Stimulated activated CD4-positive, alpha-beta T cell treated with anti-CD3 and anti-CD28 coated beads, Interleukin-1b, Interleukin-23, amount 100 ng/mL, for 4 hours (primary cell): ENCODE measurements around the gene LRMDA.

Source experiments
- DNase-seq, 2 donors: peaks; one replicate each; pipeline ENCODE4 v3.0.0-alpha.2; 2020; ENCODE audit warnings: low read depth in 2 of 2

LRMDA gene

DNA sequence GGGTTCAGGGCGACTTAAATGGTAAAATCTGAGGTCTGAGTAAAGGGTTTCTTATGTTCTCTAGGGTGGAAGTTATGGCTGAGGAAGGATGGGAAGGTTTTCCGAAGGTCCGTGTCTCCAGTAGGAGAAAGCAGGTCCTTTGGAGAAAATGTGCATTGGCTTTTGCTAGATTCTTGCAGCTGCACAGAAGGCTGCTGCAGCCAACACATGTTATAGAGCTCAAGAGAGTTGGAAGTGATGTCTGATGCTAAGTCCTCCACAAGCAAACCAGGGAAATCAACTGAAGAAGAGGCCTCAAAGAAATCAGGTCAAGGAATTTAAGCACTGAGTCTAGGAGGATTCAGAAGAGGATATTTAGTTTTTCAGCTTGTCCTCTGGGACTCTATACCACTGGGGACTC lies 404.6 kb downstream of the LRMDA start:
- DNase-seq, result no peak

GRCh38 chr10:75838486-75838885 lies 407.1 kb downstream of the LRMDA start:
- DNase-seq, result no peak

GRCh38 chr10:75839020-75839419 lies 407.6 kb downstream of the LRMDA start:
- no peak for DNase-seq

- DNase-seq, result no peak
These were observed 409.8 kb downstream of the LRMDA start for GRCh38 chr10:75841266-75841665.

GRCh38 chr10:75845176-75845947 lies 413.9 kb downstream of the LRMDA start:
- no peak for DNase-seq

- DNase-seq, result no peak
These were observed 416.1 kb downstream of the LRMDA start for GRCh38 chr10:75847477-75847876.

DNA sequence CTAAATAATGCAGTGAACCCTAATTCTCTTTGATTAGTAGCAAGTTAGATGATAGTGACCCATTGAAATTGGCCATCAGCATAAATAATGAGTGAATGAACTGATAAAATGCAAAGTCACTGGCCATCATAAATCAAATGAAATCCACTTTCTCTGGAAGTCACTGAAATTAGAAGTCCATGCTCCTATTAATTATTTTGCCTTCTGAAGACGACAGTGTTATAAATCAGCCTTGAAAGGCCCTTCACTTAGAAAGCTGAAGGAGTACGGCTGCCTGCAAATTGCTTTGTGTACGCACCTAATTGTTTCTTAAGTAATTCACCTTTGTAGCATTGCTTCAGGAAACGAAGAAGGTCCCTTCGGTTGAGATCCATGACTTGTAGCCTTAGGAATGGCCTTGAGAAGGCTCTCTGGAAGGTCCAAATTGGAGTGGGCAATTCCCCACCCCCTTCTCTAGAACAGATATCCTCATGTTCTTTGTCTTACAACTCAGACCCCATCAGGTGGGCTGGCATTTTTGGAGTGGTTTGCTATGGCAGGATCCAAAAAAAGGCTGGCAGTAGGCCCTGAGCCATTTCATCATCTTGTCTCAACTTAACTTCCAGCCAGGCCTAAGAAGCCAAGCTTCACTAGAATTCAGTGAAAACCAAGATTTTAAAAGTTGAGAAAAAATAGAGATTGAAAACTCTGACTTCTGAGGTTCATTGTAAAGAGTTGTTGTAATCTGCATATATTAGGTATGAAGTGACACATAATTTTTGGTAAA lies 420.3 kb downstream of the LRMDA start:
- DNase-seq, result no peak

- DNase-seq, result no peak
These were observed 421.5 kb downstream of the LRMDA start for GRCh38 chr10:75852851-75853484.

DNA sequence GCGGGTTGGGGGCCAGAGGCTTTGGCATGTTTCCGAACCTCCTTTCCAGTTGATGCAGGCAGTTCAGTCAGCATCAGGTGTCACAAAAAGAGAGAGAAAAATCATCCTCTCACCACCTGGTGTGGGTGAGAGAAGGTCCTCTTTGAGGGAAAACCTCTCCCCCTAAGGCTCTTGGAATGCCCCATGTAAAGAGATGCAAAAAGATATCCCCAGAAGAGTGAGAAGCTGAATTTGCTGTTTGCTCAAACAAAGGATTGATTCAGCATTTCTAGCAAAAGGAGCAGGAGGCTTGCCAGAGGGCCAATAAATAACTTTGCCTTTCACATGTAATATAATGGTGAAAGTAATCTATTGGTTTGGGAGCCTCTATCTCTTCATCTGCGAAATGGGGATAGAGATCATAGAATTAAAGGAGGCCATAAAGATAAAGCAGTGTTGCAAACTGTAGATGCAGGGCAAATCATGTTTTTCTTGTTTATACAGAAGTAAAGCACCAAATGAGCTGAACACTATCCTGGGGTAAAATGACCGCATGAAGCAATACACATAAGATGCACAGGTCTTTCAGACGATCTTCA lies 425.9 kb downstream of the LRMDA start:
- DNase-seq, result no peak

- no peak for DNase-seq
These were observed 426.5 kb downstream of the LRMDA start for GRCh38 chr10:75857896-75858295.

- DNase-seq, result no peak
These were observed 426.9 kb downstream of the LRMDA start for GRCh38 chr10:75858339-75858738.

GRCh38 chr10:75859141-75859540 lies 427.7 kb downstream of the LRMDA start:
- DNase-seq, result no peak

GRCh38 chr10:75860009-75860408 lies 428.6 kb downstream of the LRMDA start:
- DNase-seq, result no peak

GRCh38 chr10:75861582-75861981 lies 430.2 kb downstream of the LRMDA start:
- no peak for DNase-seq

DNA sequence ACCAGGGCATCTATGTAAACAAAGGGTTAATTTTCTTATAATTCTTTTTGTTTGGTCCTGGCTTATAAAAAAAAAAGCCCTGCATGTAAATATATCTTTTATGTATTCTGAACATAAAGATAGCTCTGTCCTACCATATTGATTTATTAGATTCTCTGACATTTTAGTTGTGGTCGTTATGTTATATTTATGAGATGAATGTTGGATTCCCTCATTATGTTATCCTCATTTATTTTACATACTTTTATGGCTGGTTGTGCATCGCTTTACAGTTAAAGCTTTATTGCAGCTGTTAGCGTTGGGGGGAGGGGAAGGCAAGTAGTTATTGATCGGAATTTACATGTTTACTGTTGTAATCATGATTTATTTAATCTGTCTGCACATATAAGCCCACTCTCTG lies 431.5 kb downstream of the LRMDA start:
- DNase-seq, result no peak

DNA sequence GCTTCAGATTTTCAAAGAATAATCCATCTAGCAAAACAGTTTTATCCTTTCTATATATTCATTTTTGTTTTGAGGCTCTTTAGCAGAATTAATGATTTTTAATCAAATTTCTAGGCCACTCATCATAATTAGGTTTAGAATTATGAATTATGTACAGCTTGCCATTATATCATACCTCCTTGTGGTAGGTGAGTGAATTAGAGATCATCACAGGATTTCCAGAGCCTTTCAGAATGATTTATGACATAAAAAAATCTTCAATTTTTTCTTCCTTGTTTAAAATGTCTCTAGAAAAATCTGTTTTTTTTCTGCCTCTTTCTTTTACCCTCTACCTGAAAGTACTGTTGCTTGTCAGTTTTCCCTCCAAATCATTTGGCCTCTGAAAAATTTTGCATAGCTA lies 433.3 kb downstream of the LRMDA start:
- no peak for DNase-seq

DNA sequence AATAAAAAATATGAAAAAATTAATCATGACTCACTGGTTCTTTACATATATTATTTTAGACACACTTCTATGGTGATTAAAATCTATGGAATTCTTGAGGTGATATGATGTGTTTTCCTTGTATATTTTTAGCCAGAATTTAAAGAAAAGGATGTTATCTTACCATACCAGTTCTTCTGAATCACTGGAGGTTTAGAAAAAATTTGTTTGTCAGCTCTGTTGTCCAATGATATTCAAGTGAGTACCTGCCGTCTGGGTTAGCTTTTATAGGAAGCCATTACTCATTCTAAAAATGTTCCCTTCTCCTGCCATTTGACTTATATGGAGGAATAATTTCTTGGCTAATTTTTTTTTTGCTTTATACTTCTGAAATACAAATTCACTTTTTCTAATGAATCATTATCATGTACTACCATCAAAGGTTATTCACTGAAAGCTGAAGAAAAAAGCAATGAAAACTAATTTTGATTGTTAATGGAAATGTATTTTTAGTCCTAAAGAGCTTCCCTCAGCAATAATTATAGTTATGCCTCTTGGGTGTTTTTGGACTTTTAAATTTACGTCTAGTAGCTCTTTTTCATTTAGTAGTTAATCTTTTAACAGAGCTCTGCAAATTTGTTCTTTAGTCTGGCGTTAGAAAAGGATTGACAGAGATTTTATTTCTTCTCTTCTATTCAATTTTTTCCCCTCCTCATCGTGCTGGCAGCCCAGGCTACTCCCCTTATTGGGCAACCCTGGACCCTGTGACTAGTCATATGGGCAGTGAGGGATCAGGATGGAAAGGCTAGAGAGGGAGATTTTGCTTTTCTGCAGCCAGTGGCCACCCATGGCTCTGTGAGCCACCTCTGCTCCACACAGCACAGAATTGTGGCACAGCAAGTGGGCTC lies 434.2 kb downstream of the LRMDA start:
- DNase-seq, result no peak

DNA sequence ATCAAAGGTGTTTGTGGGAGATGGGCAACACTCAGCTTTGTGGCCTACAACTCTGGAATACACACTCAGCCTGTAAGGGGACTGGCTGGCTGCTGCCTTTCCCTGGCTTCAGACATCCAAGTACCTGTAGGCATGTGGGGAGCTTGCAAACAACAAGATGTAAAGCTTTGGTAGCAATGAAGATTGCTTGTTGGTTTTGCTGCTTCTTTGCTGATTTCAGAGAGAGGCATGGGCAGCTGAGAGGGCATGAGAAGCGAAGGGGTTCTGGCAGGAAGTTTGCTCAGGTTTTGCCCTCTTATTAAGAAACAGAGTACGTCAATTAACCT lies 434.8 kb downstream of the LRMDA start:
- DNase-seq, result no peak

DNA sequence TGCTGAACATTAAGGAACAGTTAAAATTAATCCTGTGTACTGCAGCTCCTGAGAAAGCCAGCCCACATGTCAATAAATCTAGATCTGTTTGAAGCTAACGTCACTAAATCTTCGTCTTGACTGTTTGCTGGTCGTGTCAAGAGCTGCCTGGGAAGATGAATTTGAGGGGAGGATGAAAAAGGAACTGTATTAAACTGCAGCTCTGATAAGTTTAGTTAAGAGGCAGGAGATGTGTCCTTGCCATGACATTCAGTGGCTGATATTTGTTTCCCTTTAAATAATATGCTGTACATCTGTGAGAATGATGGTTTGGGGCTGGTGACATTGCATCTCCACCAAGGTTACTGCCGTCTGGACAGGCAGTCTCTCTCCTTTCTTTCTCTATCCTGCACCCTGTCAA lies 435.3 kb downstream of the LRMDA start:
- DNase-seq, result no peak

GRCh38 chr10:75868574-75868973 lies 437.1 kb downstream of the LRMDA start:
- no peak for DNase-seq

- DNase-seq, result no peak
These were observed 438.7 kb downstream of the LRMDA start for GRCh38 chr10:75870039-75870645.
